Activated B cell treated with CpG ODN at 0.5 μM for 24 hours (primary cell): ENCODE data around the gene KLHL6. TPM values are rescaled to one million over a fixed set of nuclear protein-coding genes. Genes with fewer than 3 reads are reported as not detected.

ENCODE experiments used
- ATAC-seq: fragments of 200-7000 bp; cut with Tn5 transposase; one replicate; pipeline ENCODE4 v1.10.0; 2021; ENCODE audit warnings: low read depth, mild to moderate bottlenecking, moderate library complexity
- CTCF ChIA-PET: fragments of 350-600 bp; sonication (Branson Sonifier 250); formaldehyde crosslinking; loops from one replicate; lab custom pipeline; 2021; ENCODE audit warnings: antibody characterized with exemption; lab: Charles Lee
- POLR2A ChIA-PET: fragments of 350-600 bp; sonication (Branson Sonifier 250); formaldehyde crosslinking; loops from one replicate; lab custom pipeline; 2021; ENCODE audit warnings: antibody characterized with exemption; lab: Charles Lee
- DNase-seq: peaks from one replicate; pipeline ENCODE4 v3.0.0; 2022
- H3K27ac Mint-ChIP-seq: one replicate; pipeline ENCODE4 v1.8.0; 2020; ENCODE audit warnings: mixed read lengths
- H3K27me3 Mint-ChIP-seq: one replicate; pipeline ENCODE4 v1.8.0; 2021; ENCODE audit warnings: mixed read lengths
- H3K36me3 Mint-ChIP-seq: one replicate; pipeline ENCODE4 v1.8.0; 2021; ENCODE audit warnings: low read depth, mixed read lengths
- H3K4me1 Mint-ChIP-seq: one replicate; pipeline ENCODE4 v1.8.0; 2021; ENCODE audit warnings: mixed read lengths
- H3K4me3 Mint-ChIP-seq: one replicate; pipeline ENCODE4 v1.8.0; 2020; ENCODE audit warnings: mild to moderate bottlenecking, mixed read lengths
- H3K9me3 Mint-ChIP-seq: one replicate; pipeline ENCODE4 v1.8.0; 2020; ENCODE audit warnings: mixed read lengths
- CTCF ChIP-seq: fragments of 200-600 bp; IDR thresholded peaks from one replicate; pipeline ENCODE4 v1.8.0; 2022; ENCODE audit warnings: antibody characterized with exemption, mild to moderate bottlenecking
- intact Hi-C: fragments of 100-400 bp; cut with micrococcal nuclease; formaldehyde crosslinking; loops from one replicate; pipeline ENCODE4 v1.15.1; 2024
- total RNA-seq: library from RNA; stranded (reverse); gene quantifications from 2 replicates; pipeline ENCODE4 v1.2.3, GENCODE V29; 2022

Gene KLHL6
- total RNA-seq, 1 donor from 2014 or later: 41.7 TPM

DNA sequence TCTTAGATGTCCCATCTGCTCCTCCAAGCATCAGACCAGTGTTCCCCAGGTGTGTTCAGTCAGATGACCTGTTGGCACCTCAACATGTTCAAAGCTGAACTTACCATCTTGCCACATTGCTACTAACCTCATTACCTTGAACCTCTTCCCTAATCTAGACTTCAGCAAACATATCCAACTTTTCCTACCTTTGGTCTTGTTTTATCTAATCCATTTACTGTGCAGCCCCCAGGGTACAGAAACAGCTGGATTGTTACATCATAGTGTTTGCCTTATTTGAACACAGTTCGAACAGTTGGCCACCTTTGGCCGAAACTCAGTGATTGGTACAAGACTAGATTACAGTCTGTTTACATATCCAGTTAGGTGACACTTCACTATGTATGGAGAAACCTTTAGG lies 91.0 kb downstream of the KLHL6 start:
- TF ChIP-seq CTCF: no peak
- Mint-ChIP-seq H3K27me3 (peaks cover 2% of the 10 kb centered on the region), H3K4me3 (no peak overlapping the region), H3K9me3 (no peaks in the 10 kb centered on the region), H3K36me3 (no peaks in the 10 kb centered on the region), H3K4me1 (peaks cover 15% of the 10 kb centered on the region), H3K27ac (no peak overlapping the region)
- ATAC-seq (no peak), DNase-seq (no peak)
- intact Hi-C loops: no loop called here
- POLR2A ChIA-PET: no interaction called here
- CTCF ChIA-PET: interaction anchor here (1.3 kb wide), 1 partner anchor 303 kb away, joined by 3 read pairs; no protein-coding TSS in a partner anchor

- POLR2A ChIA-PET: no interaction called here
- Mint-ChIP-seq H3K9me3 (no peaks in the 10 kb centered on the region), H3K4me3 (no peak overlapping the region), H3K27me3 (no peaks in the 10 kb centered on the region), H3K27ac (peak overlapping the region; percentile 67), H3K4me1 (peaks cover 11% of the 10 kb centered on the region), H3K36me3 (peaks cover under 1% of the 10 kb centered on the region)
- DNase-seq: no peak
- TF ChIP-seq CTCF: no peak
- intact Hi-C loops: no loop called here
- CTCF ChIA-PET: no interaction called here
- peak; percentile 93 for ATAC-seq
These were observed 95.1 kb downstream of the KLHL6 start for GRCh38 chr3:183460081-183461055.

- no peak overlapping the region for H3K27ac Mint-ChIP-seq
- no peaks in the 10 kb centered on the region for H3K9me3 Mint-ChIP-seq
- ATAC-seq (no peak), DNase-seq (no peak)
- ChIA-PET CTCF (interaction anchor here (1.3 kb wide), 1 partner anchor 312 kb away, joined by 4 read pairs; no protein-coding TSS in a partner anchor), POLR2A (no interaction called here)
- TF ChIP-seq CTCF: no peak
- H3K27me3 Mint-ChIP-seq: no peaks in the 10 kb centered on the region
- intact Hi-C loops: no loop called here
- peaks cover 21% of the 10 kb centered on the region for H3K36me3 Mint-ChIP-seq
- H3K4me3 Mint-ChIP-seq: no peak overlapping the region
- H3K4me1 Mint-ChIP-seq: no peaks in the 10 kb centered on the region
These were observed 100.4 kb downstream of the KLHL6 start for GRCh38 chr3:183455089-183455488.

GRCh38 chr3:183454064-183454463 lies 101.4 kb downstream of the KLHL6 start:
- Mint-ChIP-seq H3K4me1 (peaks cover 2% of the 10 kb centered on the region), H3K27ac (no peak overlapping the region), H3K36me3 (peaks cover 21% of the 10 kb centered on the region), H3K27me3 (no peaks in the 10 kb centered on the region), H3K4me3 (no peak overlapping the region), H3K9me3 (no peaks in the 10 kb centered on the region)
- ChIA-PET CTCF (no interaction called here), POLR2A (no interaction called here)
- no peak for DNase-seq
- ATAC-seq: no peak
- TF ChIP-seq CTCF: no peak
- intact Hi-C loops: no loop called here

GRCh38 chr3:183449791-183450190 lies 105.7 kb downstream of the KLHL6 start:
- intact Hi-C loops: no loop called here
- no peaks in the 10 kb centered on the region for H3K27me3 Mint-ChIP-seq
- CTCF ChIA-PET: no interaction called here
- no peak overlapping the region for H3K27ac Mint-ChIP-seq
- POLR2A ChIA-PET: no interaction called here
- peaks cover 24% of the 10 kb centered on the region for H3K36me3 Mint-ChIP-seq
- ATAC-seq: no peak
- no peak for DNase-seq
- no peak overlapping the region for H3K4me3 Mint-ChIP-seq
- H3K9me3 Mint-ChIP-seq: no peaks in the 10 kb centered on the region
- peaks cover 16% of the 10 kb centered on the region for H3K4me1 Mint-ChIP-seq
- TF ChIP-seq CTCF: no peak
